AG04450 (cell line): Measurements from ENCODE around the gene ICAM4. TPM values are rescaled to one million over a fixed set of nuclear protein-coding genes. Genes with fewer than 3 reads are reported as not detected.

ENCODE experiments used
- CTCF ChIA-PET: fragments of 300-600, 350-600 bp; formaldehyde crosslinking; extraction: SDS; loops from one replicate; lab custom pipeline; 2022; ENCODE audit warnings: antibody characterized with exemption, inconsistent platforms; lab: Charles Lee
- POLR2A ChIA-PET: fragments of 350-600 bp; formaldehyde crosslinking; extraction: SDS; loops from one replicate; lab custom pipeline; 2021; ENCODE audit warnings: antibody characterized with exemption, inconsistent platforms; lab: Yijun Ruan, JAX
- DNase-seq: peaks from one replicate; pipeline ENCODE4 v3.0.0-alpha.2; 2011; ENCODE audit warnings: low read depth, low spot score
- H3K27ac ChIP-seq: one replicate; pipeline ENCODE4 v1.5.1; 2012; ENCODE audit warnings: low read depth, low read length, control low read depth
- H3K27me3 ChIP-seq: one replicate; pipeline ENCODE4 v1.6.0; 2012; ENCODE audit warnings: low read length; ENCODE audit not compliant: control insufficient read depth, insufficient read depth
- H3K4me3 ChIP-seq: 2 replicates; pipeline ENCODE4 v1.5.1; 2011; ENCODE audit warnings: mild to moderate bottlenecking, low read depth, low read length, control low read depth
- H3K9me3 ChIP-seq: 2 replicates; pipeline ENCODE4 v1.5.1; 2012; ENCODE audit warnings: low read length; ENCODE audit not compliant: control insufficient read depth, insufficient read depth
- polyA plus RNA-seq: library from polyadenylated mRNA; depleted of rRNA; stranded (reverse); fragments of >200 nt; gene quantifications from 2 replicates; pipeline ENCODE4 v1.2.3, GENCODE V29; 2011
- TF ChIP-seq, protein P1 (sequence below): IDR thresholded peaks from 2 replicates; pipeline ENCODE4 v1.5.1; 2011; ENCODE audit warnings: low read depth, low read length, control low read depth, inconsistent platforms

ICAM4 gene
- polyA plus RNA-seq, 1 experiment, result 2.5 TPM

DNA sequence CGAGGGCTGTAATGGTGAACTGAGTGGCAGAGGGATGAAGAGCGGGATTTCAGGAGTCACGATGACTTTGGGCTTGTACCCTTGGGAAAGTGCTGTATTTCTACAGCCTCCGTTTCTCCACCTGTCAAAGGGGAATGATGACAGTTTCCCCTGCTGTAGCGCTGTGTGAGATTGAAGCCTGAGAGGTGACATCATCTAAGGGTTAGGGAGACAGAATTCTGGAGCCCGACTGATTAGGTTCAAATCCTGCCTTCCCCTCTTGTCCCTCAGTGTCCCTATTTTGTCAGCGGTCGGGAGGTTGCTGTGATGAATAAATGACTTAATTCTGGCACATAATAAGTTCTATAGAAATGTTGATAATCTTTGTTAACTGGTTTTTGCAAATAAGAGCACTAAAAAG, 34.0 kb upstream of the ICAM4 start:
- H3K9me3 ChIP-seq, result peaks cover 5% of the 10 kb centered on the region; the same call in 1 of the 2 replicates
- peak overlapping the region; percentile 39 for H3K27ac ChIP-seq
- H3K4me3 ChIP-seq, result peak overlapping the region; percentile 99
- TF ChIP-seq, protein P1, sequence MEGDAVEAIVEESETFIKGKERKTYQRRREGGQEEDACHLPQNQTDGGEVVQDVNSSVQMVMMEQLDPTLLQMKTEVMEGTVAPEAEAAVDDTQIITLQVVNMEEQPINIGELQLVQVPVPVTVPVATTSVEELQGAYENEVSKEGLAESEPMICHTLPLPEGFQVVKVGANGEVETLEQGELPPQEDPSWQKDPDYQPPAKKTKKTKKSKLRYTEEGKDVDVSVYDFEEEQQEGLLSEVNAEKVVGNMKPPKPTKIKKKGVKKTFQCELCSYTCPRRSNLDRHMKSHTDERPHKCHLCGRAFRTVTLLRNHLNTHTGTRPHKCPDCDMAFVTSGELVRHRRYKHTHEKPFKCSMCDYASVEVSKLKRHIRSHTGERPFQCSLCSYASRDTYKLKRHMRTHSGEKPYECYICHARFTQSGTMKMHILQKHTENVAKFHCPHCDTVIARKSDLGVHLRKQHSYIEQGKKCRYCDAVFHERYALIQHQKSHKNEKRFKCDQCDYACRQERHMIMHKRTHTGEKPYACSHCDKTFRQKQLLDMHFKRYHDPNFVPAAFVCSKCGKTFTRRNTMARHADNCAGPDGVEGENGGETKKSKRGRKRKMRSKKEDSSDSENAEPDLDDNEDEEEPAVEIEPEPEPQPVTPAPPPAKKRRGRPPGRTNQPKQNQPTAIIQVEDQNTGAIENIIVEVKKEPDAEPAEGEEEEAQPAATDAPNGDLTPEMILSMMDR, result no peak
- POLR2A ChIA-PET, result no interaction called here
- no peak for DNase-seq
- H3K27me3 ChIP-seq, result no peaks in the 10 kb centered on the region
- CTCF ChIA-PET, result interaction anchor here (0.6 kb wide), 2 partner anchors 102 to 154 kb away, joined by 3 to 4 read pairs; no protein-coding TSS in a partner anchor

GRCh38 chr19:10254244-10254643, 32.5 kb upstream of the ICAM4 start:
- TF ChIP-seq, protein P1, result no peak
- CTCF ChIA-PET, result no interaction called here
- Histone ChIP-seq H3K4me3 (no peak overlapping the region), H3K9me3 (peaks cover 9% of the 10 kb centered on the region; the same call in 1 of the 2 replicates), H3K27me3 (no peaks in the 10 kb centered on the region), H3K27ac (no peak overlapping the region)
- POLR2A ChIA-PET, result no interaction called here
- no peak for DNase-seq

DNA sequence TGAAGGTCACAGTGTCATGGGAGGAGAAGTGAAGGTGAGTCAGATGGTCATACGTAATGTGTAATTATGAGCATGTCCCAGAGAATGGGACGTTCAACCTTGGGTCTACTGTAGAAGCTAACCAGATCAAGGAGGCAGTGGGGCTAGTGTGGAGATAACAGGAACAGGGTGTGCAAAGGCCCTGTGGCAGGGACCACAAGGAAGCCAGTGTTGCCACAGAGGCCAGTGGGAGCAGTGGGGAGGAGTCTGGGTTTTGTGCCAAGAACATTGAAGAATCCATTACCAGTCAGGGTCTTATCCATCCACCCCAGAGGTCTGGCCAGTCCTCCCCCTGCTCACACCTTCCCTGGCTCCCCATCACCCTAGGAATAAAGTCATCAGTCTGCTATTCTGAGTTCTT, 31.4 kb upstream of the ICAM4 start:
- Histone ChIP-seq H3K9me3 (peaks cover 9% of the 10 kb centered on the region; the same call in 1 of the 2 replicates), H3K27ac (no peak overlapping the region), H3K4me3 (no peak overlapping the region), H3K27me3 (no peaks in the 10 kb centered on the region)
- no peak for DNase-seq
- ChIA-PET CTCF (interaction anchor here (6.6 kb wide), 1 partner anchor 134 kb away, joined by 188 read pairs; no protein-coding TSS in a partner anchor), POLR2A (no interaction called here)
- TF ChIP-seq, protein P1, result no peak

DNA sequence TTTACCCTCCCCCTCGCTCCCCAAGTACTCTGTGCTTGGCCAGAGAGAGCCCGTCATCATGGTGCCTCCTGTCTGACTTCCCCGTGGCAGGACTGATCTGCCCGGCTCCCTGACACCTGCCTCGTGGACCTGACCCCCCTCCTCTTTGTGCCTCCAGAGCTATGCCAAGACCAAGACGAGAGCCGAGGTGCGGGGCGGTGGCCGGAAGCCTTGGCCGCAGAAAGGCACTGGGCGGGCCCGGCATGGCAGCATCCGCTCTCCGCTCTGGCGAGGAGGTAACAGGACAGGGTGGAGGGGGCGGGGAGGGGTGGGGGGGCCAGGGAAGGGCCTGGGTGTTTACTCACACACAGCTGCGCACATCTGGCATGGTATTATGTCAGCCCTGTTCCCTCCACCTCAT, 30.2 kb upstream of the ICAM4 start:
- H3K27me3 ChIP-seq, result no peaks in the 10 kb centered on the region
- peaks cover 9% of the 10 kb centered on the region; the same call in 1 of the 2 replicates for H3K9me3 ChIP-seq
- no peak overlapping the region for H3K27ac ChIP-seq
- no peak for DNase-seq
- no peak overlapping the region for H3K4me3 ChIP-seq
- TF ChIP-seq, protein P1, result no peak
- ChIA-PET POLR2A (no interaction called here), CTCF (interaction anchor here (6.6 kb wide), 1 partner anchor 133 kb away, joined by 188 read pairs; no protein-coding TSS in a partner anchor)

- CTCF ChIA-PET, result interaction anchor here (6.6 kb wide), 1 partner anchor 133 kb away, joined by 188 read pairs; no protein-coding TSS in a partner anchor
- Histone ChIP-seq H3K27ac (no peak overlapping the region), H3K4me3 (no peak overlapping the region), H3K27me3 (no peaks in the 10 kb centered on the region), H3K9me3 (peaks cover 9% of the 10 kb centered on the region; the same call in 1 of the 2 replicates)
- POLR2A ChIA-PET, result no interaction called here
- TF ChIP-seq, protein P1, result no peak
- DNase-seq, result no peak
These were observed 29.7 kb upstream of the ICAM4 start for GRCh38 chr19:10256970-10257615.
